GM15510 (cell line): ENCODE data around the gene NRM.

Experiments
- POLR2A ChIP-seq: IDR thresholded peaks from 3 replicates; pipeline ENCODE4 v1.6.1; 2011; ENCODE audit warnings: borderline replicate concordance; ENCODE audit not compliant: insufficient read length; ENCODE audit errors: extremely low read depth

NRM gene, protein sequence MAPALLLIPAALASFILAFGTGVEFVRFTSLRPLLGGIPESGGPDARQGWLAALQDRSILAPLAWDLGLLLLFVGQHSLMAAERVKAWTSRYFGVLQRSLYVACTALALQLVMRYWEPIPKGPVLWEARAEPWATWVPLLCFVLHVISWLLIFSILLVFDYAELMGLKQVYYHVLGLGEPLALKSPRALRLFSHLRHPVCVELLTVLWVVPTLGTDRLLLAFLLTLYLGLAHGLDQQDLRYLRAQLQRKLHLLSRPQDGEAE

DNA sequence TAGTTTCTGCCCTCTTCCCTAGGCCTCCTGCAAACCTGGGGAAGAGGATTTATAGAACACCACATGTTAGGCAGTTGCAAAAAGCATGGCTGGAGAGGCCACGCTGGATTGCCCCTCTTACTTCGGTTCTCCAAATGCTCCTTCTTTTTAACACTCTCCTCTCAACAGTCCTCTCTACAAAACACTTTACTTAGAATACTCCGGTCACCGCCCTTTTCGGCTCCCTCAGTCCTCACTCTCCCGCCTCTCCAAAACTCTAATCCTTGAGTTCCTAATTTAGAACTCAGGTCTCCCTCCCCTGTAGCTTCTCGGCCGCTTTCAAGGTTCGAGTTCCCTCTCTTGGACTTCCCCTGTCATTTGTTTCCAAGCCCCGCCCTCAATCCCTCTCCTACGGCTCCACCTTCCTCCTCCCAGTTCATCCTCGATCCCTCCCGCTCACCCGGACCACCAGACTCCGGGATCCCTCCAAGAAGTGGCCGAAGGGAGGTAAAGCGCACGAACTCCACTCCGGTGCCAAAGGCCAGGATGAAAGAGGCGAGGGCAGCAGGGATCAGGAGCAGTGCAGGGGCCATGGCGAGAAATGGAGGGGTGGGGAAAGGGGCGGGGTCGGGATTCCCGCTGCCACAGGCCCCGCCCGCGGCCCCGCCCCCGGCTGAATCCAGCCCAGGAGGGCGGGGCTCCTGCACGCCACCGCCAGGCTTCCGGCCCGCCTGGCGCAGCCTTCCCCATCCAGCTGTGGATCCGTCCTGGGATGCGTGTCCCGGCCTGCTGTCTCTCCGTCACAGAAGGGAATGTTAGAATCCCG lies at the start of gene NRM:
Gene NRM (minus strand): TSS at position 582 of the 805 bp plus-strand sequence. CDS start 10 bp downstream, at position 572.
- peak; percentile 64 for TF ChIP-seq POLR2A

DNA sequence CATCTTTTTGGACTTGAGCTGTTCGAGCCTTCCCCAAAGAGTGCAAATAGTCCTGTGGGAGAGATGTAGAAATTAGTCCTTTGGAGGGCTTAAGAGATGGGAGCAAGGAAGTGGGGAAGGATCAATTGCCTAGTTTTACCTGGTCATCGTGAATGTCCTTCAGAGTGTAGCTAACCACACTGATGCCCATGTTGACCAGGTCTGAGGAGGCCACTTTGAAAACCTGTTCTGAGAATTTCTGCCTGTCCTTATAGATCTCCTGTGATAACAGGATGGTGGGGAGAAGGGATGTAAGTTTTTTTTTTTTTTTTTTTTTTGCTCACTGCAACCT lies 49.7 kb upstream of the NRM start:
- TF ChIP-seq POLR2A, result no peak

DNA sequence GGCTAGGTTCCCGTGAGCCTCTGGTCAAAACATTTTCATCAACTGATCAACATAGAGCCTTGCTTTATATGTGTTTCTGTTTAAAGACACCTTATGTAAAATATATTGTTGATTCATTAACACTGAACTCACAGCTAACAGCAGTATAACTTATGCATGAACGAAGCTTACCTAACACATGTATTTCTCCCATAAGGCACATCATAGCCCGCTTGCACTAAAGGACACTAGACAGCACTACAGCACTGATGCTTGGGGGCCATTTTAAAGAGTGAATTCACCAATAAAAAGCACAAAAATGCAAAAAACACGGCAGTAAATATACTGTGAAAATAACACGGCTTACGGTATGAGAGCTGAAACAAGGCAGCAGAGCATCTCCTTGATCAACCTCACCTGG lies 47.7 kb upstream of the NRM start:
- TF ChIP-seq POLR2A, result no peak

DNA sequence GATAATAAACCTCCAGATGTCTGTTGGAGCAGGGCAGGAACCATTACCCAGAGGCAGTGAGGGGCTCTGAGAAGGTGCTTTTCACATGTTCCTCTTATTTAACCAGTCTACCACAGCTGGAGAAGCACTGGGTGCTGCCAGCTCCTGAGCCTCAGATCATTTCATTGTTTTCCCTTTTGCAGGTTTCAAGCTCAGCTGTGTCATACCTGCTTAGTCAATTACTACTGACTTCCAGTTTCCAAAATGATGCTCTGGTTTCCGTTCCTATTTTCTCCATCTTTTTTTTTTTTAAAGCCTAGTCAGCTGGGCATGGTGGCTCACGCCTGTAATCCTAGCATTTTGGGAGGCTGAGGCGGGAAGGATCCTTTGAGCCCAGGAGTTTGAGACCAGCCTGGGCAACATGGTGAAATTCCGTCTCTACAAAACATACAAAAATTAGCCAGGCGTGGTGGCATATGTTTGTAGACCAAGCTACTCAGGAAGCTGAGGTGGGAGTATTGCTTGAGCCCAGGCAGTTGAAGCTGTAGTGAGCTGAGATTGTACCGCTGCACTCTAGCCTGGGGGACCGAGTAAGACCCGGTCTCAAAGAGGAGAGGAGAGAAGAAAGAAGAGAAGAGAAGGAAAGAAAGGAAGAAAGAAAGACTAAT lies 45.0 kb upstream of the NRM start:
- TF ChIP-seq POLR2A, result no peak

DNA sequence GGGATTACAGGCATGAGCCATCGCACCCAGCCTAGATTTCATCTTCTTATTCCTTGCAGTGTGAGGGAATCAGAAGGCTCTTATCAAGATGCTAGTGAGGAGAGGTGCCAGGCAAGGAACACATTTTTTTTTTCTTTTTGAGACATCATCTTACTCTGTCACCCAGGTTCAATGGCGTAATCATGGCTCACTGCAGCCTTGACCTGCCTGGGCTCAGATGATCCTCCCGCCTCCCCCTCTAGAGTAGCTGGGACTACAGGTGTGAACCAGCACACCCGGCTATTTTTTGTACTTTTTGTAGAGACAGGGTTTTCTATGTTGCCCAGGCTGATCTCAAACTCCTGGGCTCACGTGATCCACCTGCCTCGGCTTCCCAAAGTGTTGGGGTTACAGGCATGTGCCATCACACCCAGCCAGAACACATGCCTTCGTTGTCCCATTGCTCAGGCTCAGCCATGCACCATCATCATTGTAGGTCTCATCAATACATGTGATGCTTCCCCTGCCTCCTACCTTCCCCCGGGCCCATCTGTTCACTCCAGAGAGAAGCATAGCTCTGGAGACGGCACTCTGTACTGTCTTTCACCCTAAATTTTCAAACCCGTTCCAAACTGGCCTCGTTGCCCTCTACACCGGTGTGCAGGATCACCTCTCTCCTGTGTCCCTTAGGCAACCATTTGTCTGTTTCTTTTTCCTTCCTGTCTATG lies 41.6 kb upstream of the NRM start:
- TF ChIP-seq POLR2A, result no peak

DNA sequence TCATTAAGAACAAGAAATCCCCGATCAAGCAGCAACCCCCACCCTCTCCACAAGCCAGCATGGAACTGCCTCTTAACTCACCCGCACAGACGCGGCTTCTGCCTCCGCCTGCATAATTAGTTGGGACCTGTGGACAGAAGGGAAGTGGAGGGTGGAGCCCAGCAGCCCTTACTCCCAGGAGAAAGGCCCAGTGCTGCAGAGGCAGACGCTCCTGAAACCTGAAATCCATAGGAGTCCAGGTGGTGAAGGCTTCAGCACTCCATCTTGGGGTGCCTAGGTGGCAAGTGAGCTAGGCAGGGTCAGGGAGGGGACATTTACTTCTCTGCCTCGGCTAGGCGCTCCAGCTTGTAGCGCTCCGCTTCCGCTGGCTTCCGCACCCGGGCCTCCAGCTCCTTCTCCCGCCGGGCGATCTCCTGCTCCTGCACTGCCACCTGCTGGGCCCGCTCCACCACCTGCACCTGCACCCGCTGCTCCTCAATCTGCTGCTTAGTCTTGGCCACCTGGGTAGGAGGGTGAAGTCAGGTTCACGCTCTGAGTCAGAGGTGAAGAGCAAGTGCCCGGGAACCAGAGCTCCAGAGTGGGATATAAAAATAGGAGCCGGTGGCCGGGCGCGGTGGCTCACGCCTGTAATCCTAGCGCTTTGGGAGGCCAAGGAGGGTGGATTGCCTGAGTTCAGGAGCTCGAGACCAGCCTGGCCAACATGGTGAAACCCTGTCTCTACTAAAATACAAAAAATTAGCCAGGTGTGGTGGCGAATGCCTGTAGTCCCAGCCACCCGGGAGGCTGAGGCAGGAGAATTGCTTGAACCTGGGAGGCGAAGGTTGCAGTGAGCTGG lies 40.0 kb upstream of the NRM start:
- no peak for TF ChIP-seq POLR2A

DNA sequence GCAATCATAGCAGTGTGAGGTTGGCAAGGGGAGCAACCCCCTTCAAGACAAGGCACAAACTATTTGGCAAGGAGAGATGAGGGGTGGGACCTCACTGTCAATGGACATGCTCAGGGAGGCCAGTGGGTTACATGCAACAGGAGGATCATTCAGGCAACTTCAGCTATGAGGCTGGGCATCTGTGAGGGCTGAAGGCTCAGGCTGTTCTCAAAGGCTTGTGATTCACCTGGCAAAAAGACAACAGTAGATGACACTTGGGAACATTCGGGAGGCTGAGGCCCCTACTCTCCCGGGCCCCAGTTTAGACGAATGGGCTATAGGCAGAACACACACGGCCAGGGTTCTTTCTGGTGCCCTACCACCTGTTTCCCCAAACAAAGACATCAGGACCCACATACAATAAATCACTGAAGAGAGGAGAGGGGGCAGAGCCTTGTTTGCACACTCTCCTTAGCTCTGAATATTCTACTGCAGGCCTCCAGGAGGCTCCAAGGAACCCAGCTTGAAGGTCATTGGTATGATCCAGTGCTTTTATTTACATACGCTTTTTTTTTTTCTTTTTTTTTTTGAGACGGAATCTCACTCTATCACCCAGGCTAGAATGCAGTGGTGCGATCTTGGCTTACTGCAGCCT lies 37.3 kb upstream of the NRM start:
- TF ChIP-seq POLR2A, result no peak

DNA sequence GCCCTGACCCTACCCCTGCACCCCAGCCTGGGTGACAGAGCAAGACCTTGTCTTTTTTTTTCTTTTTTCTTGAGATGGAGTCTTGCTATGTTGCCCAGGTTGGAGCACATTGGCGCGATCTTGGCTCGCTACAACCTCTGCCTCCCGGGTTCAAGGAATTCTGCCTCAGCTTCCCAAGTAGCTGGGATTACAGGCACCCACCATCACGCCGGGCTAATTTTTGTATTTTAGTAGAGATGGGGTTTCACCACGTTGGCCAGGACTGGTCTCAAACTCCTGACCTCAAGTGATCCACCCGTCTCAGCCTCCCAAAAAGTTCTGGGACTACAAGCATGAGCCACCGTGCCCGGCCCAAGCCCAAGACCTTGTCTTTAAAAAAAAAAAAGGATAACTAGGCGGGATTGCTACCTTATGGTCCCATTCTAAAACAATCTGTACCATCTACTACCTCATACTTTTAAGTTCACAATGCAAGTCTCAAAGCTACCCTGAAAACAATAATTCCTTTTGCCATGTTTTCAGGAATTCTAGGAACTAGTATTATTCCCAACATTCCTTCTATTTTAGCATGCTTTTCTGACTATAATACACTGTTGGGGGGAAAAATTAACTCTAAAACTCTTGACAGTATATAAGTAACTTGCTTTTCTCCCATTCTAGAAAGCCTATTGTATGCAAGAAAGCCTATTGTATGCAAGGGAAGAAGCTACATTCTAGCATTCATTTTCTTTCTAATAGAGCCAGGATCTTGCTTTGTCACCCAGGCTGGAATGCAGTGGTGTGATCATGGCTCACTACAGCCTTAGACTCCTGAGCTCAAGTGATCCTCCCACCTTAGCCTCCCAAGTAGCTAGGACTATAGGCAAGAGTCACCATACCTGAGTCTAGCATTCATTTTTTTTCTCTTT lies 36.0 kb upstream of the NRM start:
- TF ChIP-seq POLR2A, result no peak

DNA sequence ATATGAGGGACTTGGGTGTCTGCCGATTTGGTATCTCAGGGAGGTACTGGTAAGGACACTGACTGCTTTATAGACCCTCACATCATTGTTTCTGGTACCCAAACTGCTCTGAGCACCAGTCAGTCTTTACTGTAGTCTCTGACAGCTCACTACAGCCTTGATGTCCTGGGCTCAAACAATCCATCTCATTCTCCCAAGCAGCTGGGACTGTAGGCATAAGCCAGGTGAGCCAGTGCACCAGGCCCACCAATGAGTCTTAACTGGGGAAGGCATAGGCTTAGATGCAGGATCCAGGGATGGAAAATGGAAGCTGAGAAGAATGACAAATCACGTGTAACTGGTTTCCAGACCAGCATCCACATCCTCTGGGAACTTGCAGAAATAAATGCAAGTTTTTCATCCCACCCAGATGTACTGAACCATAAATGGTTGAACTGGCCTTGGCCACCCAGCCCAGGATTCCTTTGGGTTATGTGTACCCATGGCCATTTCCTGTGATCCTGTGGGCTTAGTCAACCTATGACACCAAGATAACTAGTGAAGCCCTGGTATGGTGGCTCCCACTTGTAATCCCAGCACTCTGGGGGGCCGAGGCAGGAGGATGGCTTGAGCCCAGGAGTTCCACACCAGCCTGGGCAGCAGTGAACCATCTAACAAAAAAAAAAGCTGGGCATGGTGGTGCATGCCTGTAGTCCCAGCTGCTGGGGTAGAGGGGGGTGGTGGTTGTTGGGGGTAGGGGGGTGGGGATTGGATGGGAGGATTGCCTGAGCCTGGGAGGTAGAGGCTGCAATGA lies 35.1 kb upstream of the NRM start:
- peak; percentile 35 for TF ChIP-seq POLR2A

DNA sequence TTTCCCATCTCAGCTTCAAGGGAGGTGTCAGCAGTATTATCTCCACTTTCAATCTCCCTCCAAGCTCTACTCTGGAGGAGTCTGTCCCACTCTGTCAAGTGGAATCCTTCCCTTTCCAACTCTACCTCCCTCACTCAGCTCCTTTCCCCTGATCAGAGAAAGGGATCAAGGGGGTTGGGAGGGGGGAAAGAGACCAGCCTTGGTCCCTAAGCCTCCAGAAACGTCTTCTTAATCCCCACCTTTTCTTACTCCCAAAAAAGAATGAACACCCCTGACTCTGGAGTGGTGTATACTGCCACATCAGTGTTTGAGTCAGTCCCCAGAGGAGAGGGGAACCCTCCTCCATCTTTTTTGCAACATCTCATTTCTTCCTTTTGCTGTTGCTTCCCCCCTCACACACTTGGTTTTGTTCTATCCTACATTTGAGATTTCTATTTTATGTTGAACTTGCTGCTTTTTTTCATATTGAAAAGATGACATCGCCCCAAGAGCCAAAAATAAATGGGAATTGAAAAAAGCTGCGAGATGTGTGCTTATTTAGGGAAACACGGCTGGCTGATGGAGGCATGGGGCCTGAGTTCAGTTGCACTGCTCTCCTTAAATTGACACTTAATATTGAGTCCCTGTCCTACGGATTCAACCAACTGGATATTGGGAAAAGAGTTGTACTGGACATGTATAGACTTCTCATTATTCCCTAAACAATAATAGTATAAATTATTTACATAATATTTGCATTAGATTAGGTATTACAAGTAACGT lies 34.3 kb upstream of the NRM start:
- no peak for TF ChIP-seq POLR2A
